GM21576 (cell line): ENCODE data around the gene TPCN2.
"Not testable (repeated sequence)": the region's sequence is repeated elsewhere in the genome, so short reads cannot be mapped to it uniquely, and the experiment has no call there.

Source experiments
- ATAC-seq: cut with Tn5 transposase; IDR thresholded peaks from one replicate; pipeline ENCODE4 v1.9.1; 2021; ENCODE audit warnings: mild to moderate bottlenecking, moderate library complexity; ENCODE audit not compliant: unreplicated experiment

TPCN2 gene

DNA sequence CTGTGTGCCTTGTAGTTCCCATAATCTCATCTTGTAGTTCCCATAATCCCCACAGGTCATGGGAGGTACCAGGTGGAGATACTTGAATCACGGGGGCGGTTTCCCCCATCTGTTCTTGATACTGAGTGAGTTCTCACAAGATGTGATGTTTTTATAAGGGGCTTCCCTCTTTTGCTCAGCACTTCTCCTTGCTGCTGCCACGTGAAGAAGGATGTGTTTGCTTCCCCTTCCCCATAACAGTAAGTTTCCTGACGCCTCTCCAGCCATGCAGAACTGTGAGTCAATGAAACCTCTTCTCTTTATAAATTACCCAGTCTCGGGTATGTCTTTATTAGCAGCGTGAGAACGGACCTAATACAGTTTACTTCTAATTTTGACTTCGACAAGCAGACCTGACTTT lies 93.0 kb downstream of the TPCN2 start:
- ATAC-seq: no peak

- no peak for ATAC-seq
Measured at GRCh38 chr11:69142895-69143294, 94.2 kb downstream of the TPCN2 start.

DNA sequence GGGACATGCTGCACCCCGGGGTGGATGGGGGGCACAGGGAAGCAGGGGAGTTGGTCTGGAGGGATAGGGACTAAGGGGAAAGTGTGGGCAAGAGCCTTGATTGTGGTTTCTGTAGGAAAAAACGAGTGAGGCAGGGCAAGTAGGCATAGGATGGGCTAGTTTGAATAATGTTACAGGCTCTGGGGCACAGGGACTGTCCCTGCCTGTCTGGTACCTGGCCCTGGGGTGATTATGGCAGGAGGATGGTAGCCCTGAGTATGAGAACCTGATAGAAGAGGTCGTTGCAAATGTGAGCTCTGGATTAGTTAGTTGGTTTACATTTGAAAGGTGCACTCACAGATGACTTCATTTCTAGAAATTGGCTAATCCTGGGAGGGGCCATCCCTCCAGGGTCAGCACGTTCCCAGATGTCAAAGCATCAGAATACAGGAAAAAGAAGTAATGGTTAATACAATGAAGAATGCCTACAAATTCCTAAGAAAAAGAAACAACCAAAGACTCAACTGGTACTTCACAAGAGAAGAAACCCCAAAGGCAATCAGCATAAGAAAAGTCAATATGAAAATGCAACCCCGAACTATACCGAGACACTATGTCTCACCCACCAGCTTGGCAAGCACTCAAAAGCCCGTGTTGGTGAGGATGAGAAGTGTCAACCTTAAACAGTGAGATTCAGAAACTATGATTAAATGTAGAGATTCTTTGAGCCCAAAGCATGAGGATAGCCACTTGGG lies 95.8 kb downstream of the TPCN2 start:
- no peak for ATAC-seq

DNA sequence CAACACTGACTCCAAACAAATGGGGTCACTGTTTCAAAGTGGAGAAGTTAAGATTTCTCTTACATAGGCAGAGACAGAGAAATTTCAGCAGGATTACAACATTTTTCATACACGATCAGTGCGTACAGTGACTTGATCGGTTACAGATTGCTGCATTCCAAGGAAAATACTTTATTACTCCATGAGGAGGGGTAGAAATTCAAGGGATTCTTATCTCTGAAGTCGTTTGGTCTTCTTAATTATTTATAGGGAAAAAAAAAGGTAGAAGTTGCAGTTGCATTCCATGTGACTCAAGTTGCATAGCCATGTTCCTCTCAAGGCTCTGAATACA lies 96.3 kb downstream of the TPCN2 start:
- ATAC-seq: no peak

- no peak for ATAC-seq
Measured at GRCh38 chr11:69148377-69148762, 99.6 kb downstream of the TPCN2 start.

GRCh38 chr11:69148806-69149205 lies 100.1 kb downstream of the TPCN2 start:
- ATAC-seq: no peak

GRCh38 chr11:69149338-69150045 lies 100.8 kb downstream of the TPCN2 start:
- not testable (repeated sequence) for ATAC-seq

DNA sequence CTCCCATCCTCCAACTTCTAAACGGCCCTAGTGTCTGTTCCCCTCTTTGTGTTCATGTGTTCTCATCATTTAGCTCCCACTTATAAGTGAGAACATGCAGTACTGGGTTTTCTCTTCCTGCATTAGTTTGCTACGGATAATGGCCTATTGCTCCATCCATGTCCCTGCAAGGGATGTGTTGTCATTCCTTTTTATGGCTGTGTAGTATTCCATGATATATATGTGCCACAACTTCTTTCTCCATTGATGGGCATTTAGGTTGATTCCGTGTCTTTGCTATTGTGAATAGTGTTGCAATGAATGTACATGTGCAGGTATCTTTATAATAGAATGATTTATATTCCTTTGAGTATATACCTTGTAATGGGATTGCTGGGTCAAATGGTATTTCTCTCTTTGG lies 101.4 kb downstream of the TPCN2 start:
- no peak for ATAC-seq

DNA sequence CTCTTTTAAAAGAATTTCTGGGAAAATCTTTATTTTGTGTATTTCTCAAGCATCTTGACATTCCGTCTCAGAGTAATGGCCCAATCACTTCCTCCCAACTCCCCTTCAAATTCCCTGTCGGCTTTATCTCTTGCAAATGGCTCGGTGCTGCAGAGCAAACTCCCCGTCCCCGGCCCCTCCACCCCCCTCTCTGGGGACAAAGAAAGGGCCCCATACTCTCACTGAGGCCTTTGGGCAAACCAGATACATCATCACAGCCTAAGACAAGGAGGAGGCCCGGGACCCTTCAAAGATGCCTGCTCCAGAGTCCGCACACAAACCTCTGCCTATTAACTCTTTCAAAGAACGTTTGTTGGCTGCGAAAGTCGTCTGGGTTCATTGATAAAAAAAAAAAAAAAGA lies 103.1 kb downstream of the TPCN2 start:
- ATAC-seq: no peak

- ATAC-seq: no peak
Measured at GRCh38 chr11:69152733-69153421, 104.1 kb downstream of the TPCN2 start.

GRCh38 chr11:69153661-69154060 lies 104.9 kb downstream of the TPCN2 start:
- ATAC-seq: no peak

GRCh38 chr11:69154211-69154913 lies 105.6 kb downstream of the TPCN2 start:
- no peak for ATAC-seq

- ATAC-seq: no peak
Measured at GRCh38 chr11:69154938-69155301, 106.2 kb downstream of the TPCN2 start.

GRCh38 chr11:69155302-69156234 lies 106.8 kb downstream of the TPCN2 start, which contains the start of gene SMIM38:
TSS of gene SMIM38 (plus strand) at chr11:69155935. CDS start at chr11:69157847, 1,912 bp downstream.
- no peak for ATAC-seq

GRCh38 chr11:69156235-69156639 lies 107.5 kb downstream of the TPCN2 start:
- ATAC-seq: no peak

DNA sequence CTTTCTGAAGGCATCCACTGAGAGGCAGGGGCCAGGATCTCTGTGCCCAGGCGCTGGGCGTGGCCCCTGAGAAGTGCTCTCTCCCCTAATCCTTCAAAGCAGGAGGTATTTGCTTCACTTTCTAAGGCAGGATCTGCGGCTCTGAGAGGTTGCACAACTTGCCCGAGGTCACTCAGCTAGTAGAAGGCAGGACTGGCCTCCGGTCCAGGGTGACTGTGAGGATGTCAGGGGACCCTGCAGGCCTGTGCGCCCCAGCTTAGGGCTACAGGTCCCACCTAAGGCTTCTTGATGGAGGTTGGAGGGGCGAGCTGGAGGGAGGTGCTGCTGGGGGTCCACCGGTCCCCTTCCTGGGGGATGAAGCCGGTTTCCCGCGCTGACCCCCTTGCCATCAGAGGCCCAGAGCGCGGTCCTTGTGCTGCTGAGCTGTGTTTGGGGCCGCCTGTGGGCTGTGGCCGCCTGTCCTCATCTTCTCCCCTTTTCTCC lies 108.0 kb downstream of the TPCN2 start:
- ATAC-seq: no peak

DNA sequence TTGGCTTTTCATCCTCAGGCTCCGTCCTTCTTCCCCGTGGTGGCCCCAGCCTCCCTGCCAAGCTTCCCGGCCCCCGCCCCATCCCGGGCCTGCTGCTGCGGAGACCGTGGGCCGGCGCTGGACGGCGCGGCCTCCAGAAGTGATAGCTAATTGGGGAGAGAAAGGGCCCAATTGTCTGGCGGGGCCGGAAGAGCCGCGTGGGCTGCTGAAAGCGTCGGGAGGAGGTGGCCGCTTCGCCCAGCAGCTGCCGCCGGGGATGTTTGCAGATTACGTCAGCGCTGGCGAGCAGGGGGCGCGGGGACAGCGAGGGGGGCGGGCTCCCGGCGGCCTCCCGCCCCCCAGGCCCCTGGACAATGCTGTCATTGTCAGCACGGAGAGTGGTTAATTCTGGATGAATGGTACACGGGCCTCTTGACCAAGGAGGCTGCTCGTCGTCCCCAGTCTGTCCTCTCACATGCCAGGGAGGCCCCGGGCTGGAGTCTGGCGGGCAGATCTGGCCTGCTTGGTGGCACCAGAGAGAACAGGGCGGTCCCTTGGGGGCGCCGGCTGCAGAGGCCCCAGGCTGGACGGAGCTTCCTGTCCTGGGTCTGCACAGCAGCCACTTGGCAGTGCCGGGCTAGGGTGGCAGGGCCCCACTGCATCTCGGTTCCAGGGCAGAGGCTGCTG lies 108.6 kb downstream of the TPCN2 start:
- ATAC-seq: no peak

DNA sequence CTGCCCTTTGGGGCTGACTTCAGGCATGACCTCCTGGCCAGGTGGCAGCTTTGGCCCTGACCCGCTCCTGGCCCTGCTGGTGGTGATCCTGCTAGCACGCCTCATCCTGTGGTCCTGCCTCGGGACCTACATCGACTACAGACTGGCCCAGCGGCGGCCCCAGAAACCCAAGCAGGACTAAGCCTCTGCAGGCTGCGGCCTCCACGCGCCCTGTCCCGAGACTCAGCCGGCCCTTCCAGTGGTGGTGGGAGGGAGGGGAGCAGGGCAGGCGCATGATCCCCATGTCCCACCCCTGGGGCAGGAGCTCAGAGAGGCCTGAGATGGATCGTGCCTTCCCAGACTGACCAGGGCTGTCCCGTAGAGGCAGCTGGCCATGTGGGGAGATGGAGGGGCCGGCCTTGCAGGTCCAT lies 109.1 kb downstream of the TPCN2 start:
- ATAC-seq: no peak

- ATAC-seq: no peak
Measured at GRCh38 chr11:69158301-69159149, 109.8 kb downstream of the TPCN2 start.
